Ovary (tissue), 3 donors: ENCODE data around the gene MAP3K21.

ENCODE experiments used
- EP300 ChIP-seq: sonication (generic); formaldehyde crosslinking; IDR thresholded peaks from one replicate; pipeline ENCODE4 v1.6.1; 2017; ENCODE audit warnings: antibody characterized with exemption
- POLR2A ChIP-seq: fragments of 450-650 bp; IDR thresholded peaks from one replicate; pipeline ENCODE4 v1.6.1; 2017; ENCODE audit warnings: antibody characterized with exemption, mild to moderate bottlenecking, moderate library complexity
- TF ChIP-seq, protein P1 (sequence below), 3 donors: fragments of 450-650 bp in 2 of 3; fragments of 200-600 bp in 1 of 3; IDR thresholded peaks; one replicate each; pipeline versions ENCODE4 v1.5.1 to v1.8.0; 2016 to 2022; ENCODE audit warnings: antibody characterized with exemption in 3 of 3, mild to moderate bottlenecking in 1 of 3
- donor health status: DM: no; HTN: no; CAD: no.

DNA sequence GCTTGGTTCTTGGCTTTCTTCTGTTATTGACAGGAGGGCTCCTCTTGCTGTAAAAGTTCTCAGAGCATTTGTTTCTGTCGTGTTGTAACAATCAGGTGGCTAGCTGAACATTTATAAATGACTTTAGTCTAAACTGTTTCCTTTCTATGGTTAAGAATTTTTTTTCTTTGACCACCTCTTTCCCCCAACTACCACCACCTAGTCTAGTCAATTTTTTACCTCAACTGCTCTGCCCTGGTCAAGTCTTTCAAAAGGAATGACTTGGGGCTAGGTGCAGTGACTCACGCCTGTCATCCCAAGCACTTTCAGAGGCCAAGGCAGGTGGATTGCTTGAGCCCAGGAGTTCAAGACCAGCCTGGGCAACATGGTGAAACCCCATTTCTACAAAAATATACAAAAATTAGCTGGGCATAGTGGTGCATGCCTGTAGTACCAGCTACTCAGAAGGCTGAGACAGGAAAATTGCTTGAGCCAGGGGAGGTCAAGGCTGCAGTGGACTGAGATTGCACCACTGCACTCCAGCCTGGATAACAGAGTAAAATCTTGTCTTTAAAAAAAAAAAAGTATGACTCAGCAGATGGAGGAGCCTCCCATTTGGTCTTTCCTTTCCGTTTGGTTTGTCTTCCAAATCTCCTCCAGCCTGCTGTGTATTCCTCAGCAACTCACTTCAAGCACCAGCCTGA is 40.7 kb downstream of the MAP3K21 start:
- TF ChIP-seq, protein P1, sequence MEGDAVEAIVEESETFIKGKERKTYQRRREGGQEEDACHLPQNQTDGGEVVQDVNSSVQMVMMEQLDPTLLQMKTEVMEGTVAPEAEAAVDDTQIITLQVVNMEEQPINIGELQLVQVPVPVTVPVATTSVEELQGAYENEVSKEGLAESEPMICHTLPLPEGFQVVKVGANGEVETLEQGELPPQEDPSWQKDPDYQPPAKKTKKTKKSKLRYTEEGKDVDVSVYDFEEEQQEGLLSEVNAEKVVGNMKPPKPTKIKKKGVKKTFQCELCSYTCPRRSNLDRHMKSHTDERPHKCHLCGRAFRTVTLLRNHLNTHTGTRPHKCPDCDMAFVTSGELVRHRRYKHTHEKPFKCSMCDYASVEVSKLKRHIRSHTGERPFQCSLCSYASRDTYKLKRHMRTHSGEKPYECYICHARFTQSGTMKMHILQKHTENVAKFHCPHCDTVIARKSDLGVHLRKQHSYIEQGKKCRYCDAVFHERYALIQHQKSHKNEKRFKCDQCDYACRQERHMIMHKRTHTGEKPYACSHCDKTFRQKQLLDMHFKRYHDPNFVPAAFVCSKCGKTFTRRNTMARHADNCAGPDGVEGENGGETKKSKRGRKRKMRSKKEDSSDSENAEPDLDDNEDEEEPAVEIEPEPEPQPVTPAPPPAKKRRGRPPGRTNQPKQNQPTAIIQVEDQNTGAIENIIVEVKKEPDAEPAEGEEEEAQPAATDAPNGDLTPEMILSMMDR (IDR thresholded peaks at IDR 0.05), result no peak
- TF ChIP-seq POLR2A (no peak), EP300 (no peak)
